OCI-LY1 (cell line): ENCODE measurements around the gene KIF17.

Experiments used
- CTCF ChIP-seq: fragments of 200-600 bp; sonication (generic), shearing (Covaris generic); IDR thresholded peaks from 2 replicates; pipeline ENCODE4 v1.5.1; 2017; ENCODE audit warnings: mild to moderate bottlenecking, antibody characterized with exemption, low read length, moderate library complexity, mixed read lengths
- EZH2 ChIP-seq: fragments of 200-600 bp; sonication (generic), shearing (Covaris generic); IDR thresholded peaks from 2 replicates; pipeline ENCODE4 v1.8.0; 2017; ENCODE audit warnings: borderline replicate concordance, mixed run types, mild to moderate bottlenecking, antibody characterized with exemption, low read length, moderate library complexity, mixed read lengths

GRCh38 chr1:20726118-20726911 is 8.5 kb upstream of the KIF17 start:
- no peak for TF ChIP-seq CTCF
- TF ChIP-seq EZH2, result no peak
